ENCODE data around the gene SLC39A13. TPM values are rescaled to one million over a fixed set of nuclear protein-coding genes. Genes with fewer than 3 reads are reported as not detected.

SLC39A13 gene
- total and polyA plus RNA-seq, 2 of the 4 experiments (the other 2 are of a cell fraction): 32.4 to 144 TPM

GRCh38 chr11:47442514-47442913, 34.1 kb downstream of the SLC39A13 start:
- WGBS, 2 experiments (ENCODE audit: extremely low coverage in 2 of 2, insufficient read length in 1 of 2): 63% methylated on average over 4 of the region's 8 CpGs; no CpG with 5 or more reads in 1 of the 2 experiments
- H3K9ac ChIP-seq (ENCODE audit: low read depth, low read length): no peak overlapping the region
- BruUV-seq (replicated peaks): no TSS peak
- H3K9me3 ChIP-seq (ENCODE audit: control insufficient read depth, insufficient read depth, low read length): no peaks in the 10 kb centered on the region
- H2BK120ac ChIP-seq (ENCODE audit: low read depth, low read length): no peak overlapping the region
- no peak overlapping the region for H3K4ac ChIP-seq (ENCODE audit: low read depth, low read length)
- no peak overlapping the region for H3K27ac ChIP-seq (ENCODE audit: insufficient read depth, low read length)
- in situ Hi-C loops (cut with MboI; ENCODE audit: low sequenced_read_pairs) (no loop called here), intact Hi-C loops (cut with micrococcal nuclease) (no loop called here), dilution Hi-C loops (cut with HindIII; ENCODE audit: low sequenced_read_pairs, unreplicated experiment) (no loop called here)
- no peak overlapping the region for H4K8ac ChIP-seq (ENCODE audit: low read depth in 2 of 2, low read length in 2 of 2)
- H3K56ac ChIP-seq (ENCODE audit: extremely low read depth, insufficient read depth, low read length): no peak overlapping the region
- DNase-seq: no peak
- no peak overlapping the region for H2AFZ ChIP-seq (replicated peaks; ENCODE audit: low read length, poor library complexity)
- ATAC-seq (ENCODE audit: low read depth): no peak
- no peak overlapping the region for H2BK5ac ChIP-seq (ENCODE audit: low read depth, low read length, poor library complexity, severe bottlenecking)
- no peaks in the 10 kb centered on the region for H3K79me1 ChIP-seq (ENCODE audit: low read depth in 1 of 2, low read length in 2 of 2)
- H3K36me3 ChIP-seq (ENCODE audit: control insufficient read depth, insufficient read depth, low read length): no peaks in the 10 kb centered on the region
- no peaks in the 10 kb centered on the region; the same call in 1 of the 2 replicates for H3K9me1 ChIP-seq (ENCODE audit: insufficient read depth, low read length)
- H4K91ac ChIP-seq (ENCODE audit: insufficient read depth, low read depth, low read length): no peak overlapping the region
- no peaks in the 10 kb centered on the region for H3K4me1 ChIP-seq (ENCODE audit: control insufficient read depth, insufficient read depth, low read length)
- ChIA-PET POLR2A (ENCODE audit: unreplicated experiment) (no interaction called here), CTCF (no interaction called here)
- no peaks in the 10 kb centered on the region for H3K27me3 ChIP-seq (ENCODE audit: control insufficient read depth, insufficient read depth, low read length)
- no peak overlapping the region for H3K4me2 ChIP-seq (ENCODE audit: low read depth, low read length)
- no peaks in the 10 kb centered on the region for H4K20me1 ChIP-seq (ENCODE audit: insufficient read depth, low read length)
- no peak overlapping the region for H2AK9ac ChIP-seq (replicated peaks; ENCODE audit: low read depth, low read length, poor library complexity)
- H3K23ac ChIP-seq (ENCODE audit: low read depth, low read length): no peak overlapping the region
- H2BK15ac ChIP-seq (ENCODE audit: low read depth, low read length): no peak overlapping the region
- no peak overlapping the region for H4K5ac ChIP-seq (ENCODE audit: low read depth, low read length)
- H3K4me3 ChIP-seq (ENCODE audit: insufficient read depth, low read depth, low read length): no peak overlapping the region
- H3K14ac ChIP-seq (replicated peaks; ENCODE audit: low read depth, low read length): no peak overlapping the region
- no peak overlapping the region for H3K18ac ChIP-seq (ENCODE audit: low read depth, low read length)
- no peak overlapping the region for H2BK20ac ChIP-seq (ENCODE audit: low read depth, low read length)
- TF ChIP-seq POLR2A (IDR thresholded peaks at IDR 0.05; ENCODE audit: low read depth, low read length) (no peak), USF2 (IDR thresholded peaks at IDR 0.05; ENCODE audit: low read depth, low read length) (no peak), CHD1 (IDR thresholded peaks at IDR 0.05; ENCODE audit: low read depth, low read length) (no peak), RFX5 (IDR thresholded peaks at IDR 0.05; ENCODE audit: low read depth, low read length) (no peak), RAD21 (IDR thresholded peaks at IDR 0.05; ENCODE audit: low read length) (no peak), BHLHE40 (IDR thresholded peaks at IDR 0.05; ENCODE audit: low read depth, low read length) (no peak), MAFK (IDR thresholded peaks at IDR 0.05; ENCODE audit: low read depth, low read length) (no peak), NFE2L2 (IDR thresholded peaks at IDR 0.05; ENCODE audit: low read depth, low read length) (no peak), FOS (IDR thresholded peaks at IDR 0.05; ENCODE audit: low read depth, low read length) (no peak), MXI1 (IDR thresholded peaks at IDR 0.05; ENCODE audit: borderline replicate concordance, low read depth, low read length) (no peak)
- no peak overlapping the region for H2AK5ac ChIP-seq (ENCODE audit: low read depth, low read length)

Data from IMR-90 (cell line).